Astrocyte (in vitro differentiated cells and primary cell): ENCODE measurements around the gene CEP20.

ENCODE experiments used
- CTCF ChIP-seq: IDR thresholded peaks from 2 replicates; pipeline ENCODE4 v1.5.1; 2011; ENCODE audit warnings: low read depth, mild to moderate bottlenecking, inconsistent platforms, low read length, moderate library complexity; ENCODE audit not compliant: insufficient read depth
- EZH2 ChIP-seq: IDR thresholded peaks from 2 replicates; pipeline ENCODE4 v1.6.1; 2012; ENCODE audit warnings: mild to moderate bottlenecking, low read length, inconsistent platforms; ENCODE audit not compliant: insufficient read depth

DNA sequence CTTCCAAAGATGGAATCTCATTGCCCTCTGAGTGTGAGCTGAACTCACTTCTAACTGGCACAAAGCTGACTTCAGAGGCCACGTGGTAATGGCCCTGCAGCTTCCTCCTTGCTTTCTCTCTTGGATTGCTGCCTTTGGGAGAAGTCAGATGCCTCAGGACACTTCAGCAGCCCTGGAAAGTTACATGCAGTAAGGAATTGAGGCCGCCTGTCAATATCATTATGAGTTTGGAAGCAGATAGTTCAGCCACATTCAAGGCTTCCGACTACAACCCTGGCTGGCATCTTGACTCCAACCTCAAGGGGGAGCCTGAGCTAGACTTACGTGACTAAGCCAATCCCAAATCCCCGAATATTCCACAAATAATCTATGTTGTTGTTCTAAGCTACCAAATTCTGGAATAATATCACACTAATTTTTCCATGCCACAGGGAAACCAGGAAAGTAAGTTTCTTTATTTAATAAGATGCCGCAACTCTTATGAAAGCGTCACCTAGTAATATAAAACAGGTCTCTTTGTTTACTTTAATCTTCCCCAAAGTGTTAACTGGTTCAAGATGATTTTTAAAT lies 13.6 kb downstream of the CEP20 start:
- peak; percentile 86 for TF ChIP-seq CTCF
- TF ChIP-seq EZH2 = no peak
